RWPE2 (cell line): ENCODE results near the gene REP15.
A peak's percentile ranks its signal among the peaks of the same experiment; 100 is the strongest.

Source experiments
- ATAC-seq: fragments of 200-7000 bp; cut with Tn5 transposase; 3 replicates; pipeline ENCODE4 v1.9.1; 2021; ENCODE audit warnings: low read depth
- DNase-seq: peaks from one replicate; pipeline ENCODE4 v3.0.0-alpha.2; 2020; ENCODE audit warnings: low spot score
- H3K27ac ChIP-seq: fragments of 450-650 bp; 2 replicates; pipeline ENCODE4 v1.5.1; 2017; ENCODE audit warnings: mild to moderate bottlenecking; ENCODE audit not compliant: poor library complexity, severe bottlenecking
- H3K27me3 ChIP-seq: fragments of 250-450 bp; sonication (Bioruptor Pico); 2 replicates; pipeline ENCODE4 v1.5.1; 2021; ENCODE audit warnings: mild to moderate bottlenecking, moderate library complexity; ENCODE audit not compliant: insufficient read depth, poor library complexity, severe bottlenecking
- H3K36me3 ChIP-seq: fragments of 250-450 bp; sonication (Bioruptor Pico); 2 replicates; pipeline ENCODE4 v1.5.1; 2020; ENCODE audit warnings: low read depth, mild to moderate bottlenecking, moderate library complexity
- H3K4me1 ChIP-seq: fragments of 250-450 bp; sonication (Bioruptor Pico); 2 replicates; pipeline ENCODE4 v1.5.1; 2021; ENCODE audit warnings: mild to moderate bottlenecking, moderate library complexity; ENCODE audit not compliant: insufficient read depth, poor library complexity, severe bottlenecking
- H3K4me3 ChIP-seq: fragments of 250-450 bp; sonication (Bioruptor Pico); 2 replicates; pipeline ENCODE4 v1.5.1; 2021; ENCODE audit warnings: mild to moderate bottlenecking, moderate library complexity; ENCODE audit not compliant: severe bottlenecking
- H3K9me3 ChIP-seq: fragments of 250-450 bp; sonication (Bioruptor Pico); 2 replicates; pipeline ENCODE4 v1.5.1; 2021; ENCODE audit warnings: mild to moderate bottlenecking, moderate library complexity; ENCODE audit not compliant: severe bottlenecking
- CTCF ChIP-seq: fragments of 450-650 bp; IDR thresholded peaks from one replicate; pipeline ENCODE4 v1.5.1; 2017; ENCODE audit warnings: mild to moderate bottlenecking, moderate library complexity; ENCODE audit not compliant: poor library complexity, severe bottlenecking

Gene REP15

DNA sequence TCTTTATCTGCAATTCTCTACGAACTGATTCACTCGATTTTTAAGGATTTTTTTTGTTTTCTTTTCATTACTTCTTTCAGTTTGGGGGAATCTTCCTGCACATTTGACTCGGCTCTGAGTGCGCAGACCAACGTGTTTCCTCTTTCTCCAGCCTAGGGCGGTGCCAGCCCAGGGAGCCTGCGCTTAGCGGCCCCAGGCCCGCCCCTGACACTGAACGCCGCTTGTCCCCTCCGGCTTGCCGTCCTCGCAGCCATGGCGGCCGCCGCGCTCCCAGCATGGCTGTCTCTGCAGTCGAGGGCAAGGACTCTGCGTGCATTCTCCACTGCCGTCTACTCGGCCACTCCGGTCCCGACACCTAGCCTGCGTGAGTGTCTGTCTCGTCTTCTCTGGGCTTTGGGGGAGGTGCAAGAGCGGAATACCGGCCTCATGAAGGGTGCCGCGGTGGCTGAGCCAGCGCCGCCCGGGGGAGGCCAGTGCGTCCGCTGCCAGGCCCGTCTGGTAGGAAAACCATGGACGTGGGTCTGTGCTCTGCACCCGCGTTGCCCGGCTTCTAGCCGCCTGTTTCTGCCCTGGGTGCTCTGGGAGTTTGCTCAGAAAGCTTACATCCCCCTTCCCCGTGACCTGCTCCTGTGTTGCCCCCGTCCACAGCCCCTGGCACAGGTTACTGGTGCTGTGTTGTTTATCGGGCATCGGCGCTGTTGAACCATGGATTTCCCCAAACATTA lies 14.5 kb downstream of the REP15 start, which contains the start of gene MRPS35:
TSS of gene MRPS35 (plus strand) at position 241 of the 725 bp plus-strand sequence. CDS start at position 253, 12 bp downstream.
- ATAC-seq (peak; percentile 91), DNase-seq (peak; percentile 76)
- no peaks in the 10 kb centered on the region for H3K27me3 ChIP-seq
- TF ChIP-seq CTCF = no peak
- no peaks in the 10 kb centered on the region for H3K4me1 ChIP-seq
- H3K9me3 ChIP-seq = no peaks in the 10 kb centered on the region
- H3K27ac ChIP-seq = peak within 1 kb of the TSS; percentile 64
- no peaks in the 10 kb centered on the region for H3K36me3 ChIP-seq
- H3K4me3 ChIP-seq = peak within 1 kb of the TSS; percentile 51

DNA sequence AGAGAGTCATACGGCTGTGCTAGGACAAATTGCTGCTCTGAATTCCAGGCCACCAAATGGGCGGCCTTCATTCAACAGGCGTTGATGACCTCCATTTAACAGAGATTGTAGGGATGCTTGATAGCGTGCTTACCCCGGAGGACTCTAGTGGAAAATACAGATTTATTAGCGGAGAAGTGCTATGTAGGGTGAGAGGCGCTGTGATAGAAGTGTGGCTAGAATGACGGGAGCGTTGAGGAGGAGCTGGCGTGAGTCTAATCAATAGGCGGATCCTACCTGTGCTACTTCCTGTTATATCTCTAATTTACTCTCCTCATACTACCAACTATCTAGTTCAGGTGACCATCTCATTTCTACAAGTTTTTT lies 15.1 kb downstream of the REP15 start:
- no peaks in the 10 kb centered on the region for H3K4me1 ChIP-seq
- peak; percentile 27; the same call in 1 of the 3 replicates for ATAC-seq
- H3K36me3 ChIP-seq = peaks cover 2% of the 10 kb centered on the region
- DNase-seq = no peak
- H3K4me3 ChIP-seq = peak overlapping the region; percentile 51
- no peak for TF ChIP-seq CTCF
- H3K9me3 ChIP-seq = no peaks in the 10 kb centered on the region
- H3K27ac ChIP-seq = peak overlapping the region; percentile 64
- no peaks in the 10 kb centered on the region for H3K27me3 ChIP-seq

- DNase-seq (no peak), ATAC-seq (no peak)
- H3K4me1 ChIP-seq = no peaks in the 10 kb centered on the region
- no peaks in the 10 kb centered on the region for H3K9me3 ChIP-seq
- H3K27me3 ChIP-seq = no peaks in the 10 kb centered on the region
- H3K4me3 ChIP-seq = no peak overlapping the region
- no peak overlapping the region for H3K27ac ChIP-seq
- H3K36me3 ChIP-seq = peaks cover 9% of the 10 kb centered on the region
- no peak for TF ChIP-seq CTCF
These were observed 15.7 kb downstream of the REP15 start for GRCh38 chr12:27711967-27712366.

- DNase-seq (no peak), ATAC-seq (no peak)
- no peak overlapping the region for H3K27ac ChIP-seq
- no peaks in the 10 kb centered on the region for H3K27me3 ChIP-seq
- no peaks in the 10 kb centered on the region for H3K4me1 ChIP-seq
- no peaks in the 10 kb centered on the region for H3K9me3 ChIP-seq
- H3K36me3 ChIP-seq = peaks cover 6% of the 10 kb centered on the region; the same call in 1 of the 2 replicates
- H3K4me3 ChIP-seq = no peak overlapping the region
- TF ChIP-seq CTCF = no peak
These were observed 27.0 kb downstream of the REP15 start for GRCh38 chr12:27723212-27723611.

- H3K27me3 ChIP-seq = no peaks in the 10 kb centered on the region
- H3K4me1 ChIP-seq = no peaks in the 10 kb centered on the region
- H3K36me3 ChIP-seq = peaks cover 14% of the 10 kb centered on the region
- H3K27ac ChIP-seq = no peak overlapping the region
- no peak for DNase-seq
- ATAC-seq = no peak
- H3K9me3 ChIP-seq = no peaks in the 10 kb centered on the region
- TF ChIP-seq CTCF = no peak
- H3K4me3 ChIP-seq = no peak overlapping the region
These were observed 33.9 kb downstream of the REP15 start for GRCh38 chr12:27730097-27730588.
